ENCODE results near the gene MTHFD1L.
"Not testable (repeated sequence)": the region's sequence is repeated elsewhere in the genome, so short reads cannot be mapped to it uniquely, and the experiment has no call there.

Gene MTHFD1L

GRCh38 chr6:150857062-150857944, 8.2 kb upstream of the MTHFD1L start:
- no peak for TF ChIP-seq CTCF (conservative IDR thresholded peaks at IDR 0.05; ENCODE audit: low read length)
- no peak overlapping the region; the same call in 1 of the 2 replicates for H3K4me3 ChIP-seq (ENCODE audit: low read length)
- DNase-seq (ENCODE audit: low read depth), result peak; percentile 99

DNA sequence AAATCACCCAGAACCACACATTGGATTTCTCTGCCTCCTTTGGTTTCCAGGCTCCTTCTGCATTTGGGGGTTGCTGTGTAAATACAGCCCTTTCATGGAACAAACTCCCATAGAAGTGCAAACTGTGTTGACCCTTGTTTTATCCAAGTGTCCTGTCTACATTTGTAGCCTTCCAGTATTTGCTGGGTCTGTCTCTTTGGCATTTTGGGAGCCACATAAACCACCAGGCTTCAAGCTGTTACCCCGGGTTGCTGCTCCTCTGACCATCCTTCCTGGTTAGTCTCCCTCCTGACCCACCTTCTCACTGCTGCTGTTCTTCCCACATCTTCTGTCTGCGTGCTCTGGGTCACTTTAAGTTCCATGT, 7.6 kb upstream of the MTHFD1L start:
- peak overlapping the region; percentile 37 for H3K4me3 ChIP-seq (ENCODE audit: low read length)
- DNase-seq (ENCODE audit: low read depth), result no peak
- no peak for TF ChIP-seq CTCF (conservative IDR thresholded peaks at IDR 0.05; ENCODE audit: low read length)

GRCh38 chr6:150861448-150862168, 3.9 kb upstream of the MTHFD1L start:
- DNase-seq (ENCODE audit: low read depth); H3K4me3 ChIP-seq (ENCODE audit: low read length): not testable (repeated sequence)

- no peak for TF ChIP-seq CTCF (conservative IDR thresholded peaks at IDR 0.05; ENCODE audit: low read length)
- no peak overlapping the region for H3K4me3 ChIP-seq (ENCODE audit: low read length)
- DNase-seq (ENCODE audit: low read depth), result no peak
Measured at GRCh38 chr6:150863213-150863928, 2.1 kb upstream of the MTHFD1L start.

DNA sequence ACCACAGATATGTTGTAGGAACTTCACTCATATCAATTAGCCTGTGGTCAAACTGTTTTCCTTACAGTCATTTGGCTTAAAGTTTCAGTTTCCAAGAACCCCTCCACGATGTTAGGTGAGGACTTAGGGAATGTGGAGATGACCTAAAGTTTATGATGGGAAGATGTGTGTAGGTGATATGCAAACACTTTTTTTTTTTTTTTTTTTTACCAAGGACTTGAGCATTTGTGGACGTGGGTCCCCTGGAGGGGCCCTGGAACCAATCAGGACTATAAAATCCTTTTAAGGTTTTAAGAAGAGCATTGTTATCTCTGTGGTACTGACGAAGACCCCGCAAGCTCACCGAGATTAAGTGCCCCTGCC, 478 bp upstream of the MTHFD1L start:
- no peak for DNase-seq (ENCODE audit: low read depth)
- peak overlapping the region; percentile 87 for H3K4me3 ChIP-seq (ENCODE audit: low read length)
- TF ChIP-seq CTCF (conservative IDR thresholded peaks at IDR 0.05; ENCODE audit: low read length), result no peak

- H3K4me3 ChIP-seq (ENCODE audit: low read length), result peak overlapping the region; percentile 87
- TF ChIP-seq CTCF (conservative IDR thresholded peaks at IDR 0.05; ENCODE audit: low read length), result no peak; the same call in 1 of the 2 replicates
- DNase-seq (ENCODE audit: low read depth), result peak; percentile 90
Measured at GRCh38 chr6:150866147-150866990, 867 bp downstream of the MTHFD1L start.

All from AG10803 (cell line).